Muscle of back (tissue), 11 donors: ENCODE measurements around the gene FKBP5. TPM values are rescaled to one million over a fixed set of nuclear protein-coding genes. Genes with fewer than 3 reads are reported as not detected.
"Not testable (repeated sequence)": the region's sequence is repeated elsewhere in the genome, so short reads cannot be mapped to it uniquely, and the experiment has no call there.

ENCODE experiments used
- DNase-seq, 3 donors: peaks; one replicate each; pipeline versions ENCODE4 v3.0.0 to v3.0.0-alpha.2; 2013
- polyA plus RNA-seq, 10 donors: library from polyadenylated mRNA; unstranded; fragments of 120-200 nt; gene quantifications; one replicate each; pipeline ENCODE4 v1.2.1, GENCODE V29; 2013; ENCODE audit not compliant: insufficient read length in 10 of 10

The FKBP5 gene
- polyA plus RNA-seq, 10 donors = 12.2 to 30.4 (median 17.0) TPM

- no peak for DNase-seq
Measured at GRCh38 chr6:35550437-35550836, 138.3 kb downstream of the FKBP5 start.

- peak in 2 of 3 donors; percentile 18 to 35 for DNase-seq
Measured at GRCh38 chr6:35547676-35548075, 141.0 kb downstream of the FKBP5 start.

- DNase-seq = no peak
Measured at GRCh38 chr6:35544769-35545361, 143.8 kb downstream of the FKBP5 start.

- DNase-seq = no peak
Measured at GRCh38 chr6:35543459-35544193, 145.1 kb downstream of the FKBP5 start.

GRCh38 chr6:35541836-35542235, 146.9 kb downstream of the FKBP5 start:
- peak in 2 of 3 donors; percentile 17 to 34 for DNase-seq

GRCh38 chr6:35539223-35539622, 149.5 kb downstream of the FKBP5 start:
- DNase-seq = no peak

DNA sequence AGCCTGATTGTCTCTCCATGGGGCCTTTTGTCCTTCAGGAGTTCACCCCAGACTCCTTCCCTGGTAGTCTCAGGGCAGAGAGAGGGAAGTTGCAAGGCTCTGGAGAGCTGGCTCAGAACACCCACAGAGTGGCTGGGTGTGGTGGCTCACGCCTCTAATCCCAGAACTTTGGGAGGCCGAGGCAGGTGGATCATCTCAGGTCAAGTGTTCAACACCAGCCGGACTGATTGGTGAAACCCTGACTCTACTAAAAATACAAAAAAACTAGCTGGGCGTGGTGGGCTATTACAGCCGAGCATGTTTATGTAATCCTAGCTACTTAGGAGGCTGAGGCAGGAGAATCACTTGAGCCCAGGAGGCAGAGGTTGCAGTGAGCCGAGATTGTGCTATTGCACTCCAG, 152.9 kb downstream of the FKBP5 start:
- not testable (repeated sequence) for DNase-seq

DNA sequence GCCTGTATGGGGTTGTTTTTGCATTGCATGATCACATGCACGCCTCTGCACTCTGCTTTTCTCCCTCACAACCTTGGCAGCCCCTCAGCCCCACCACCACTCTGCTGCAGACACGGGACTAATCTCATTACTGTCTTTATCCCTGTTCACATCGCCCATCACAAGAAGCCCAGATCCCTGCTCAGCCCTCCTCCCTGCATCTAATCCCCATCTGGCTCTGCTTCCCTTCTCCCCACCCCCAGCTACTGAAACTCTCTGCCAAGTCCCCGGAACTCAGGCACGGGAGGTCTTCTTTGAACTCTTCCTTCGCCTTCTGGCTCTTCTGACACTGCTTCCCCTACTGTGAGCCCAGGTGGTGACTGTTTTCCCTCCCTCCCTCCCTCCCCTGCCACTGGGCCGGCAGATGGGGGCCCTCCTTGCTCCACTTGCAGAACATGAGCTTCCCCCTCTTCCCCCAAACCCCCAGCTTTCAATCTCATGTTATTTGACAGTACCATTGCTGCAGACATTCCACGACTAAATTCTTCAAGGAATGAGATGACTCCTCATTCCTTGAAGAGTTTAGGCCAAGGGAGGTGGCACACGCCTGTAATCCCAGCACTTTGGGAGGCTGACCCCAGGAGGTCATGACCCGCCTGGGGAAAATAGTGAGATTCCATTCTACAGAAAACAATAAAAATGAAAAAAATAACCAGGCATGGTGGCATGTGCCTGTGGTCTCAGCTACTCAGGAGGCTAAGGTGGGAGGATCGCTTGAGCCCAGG, 154.1 kb downstream of the FKBP5 start:
- peak; percentile 19 to 77 (median 52) for DNase-seq

DNA sequence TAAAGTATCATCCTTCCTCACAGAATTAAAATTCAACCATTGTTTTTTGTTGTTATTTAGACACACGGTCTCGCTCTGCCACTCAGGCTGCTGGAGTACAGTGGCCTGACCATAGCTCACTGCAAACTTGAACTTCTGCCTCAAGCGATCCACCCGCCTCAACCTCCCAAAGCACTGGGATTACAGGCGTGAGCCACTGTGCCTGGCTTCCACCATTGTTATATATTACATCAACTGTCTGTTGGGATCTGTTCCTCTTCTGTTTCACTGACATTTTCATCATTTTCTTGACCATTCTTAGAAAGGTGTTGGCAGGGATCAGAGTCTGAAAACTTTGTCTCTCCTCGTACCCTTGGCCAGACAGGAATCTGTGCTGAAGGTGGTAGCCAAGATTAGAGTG, 154.7 kb downstream of the FKBP5 start:
- DNase-seq = no peak

DNA sequence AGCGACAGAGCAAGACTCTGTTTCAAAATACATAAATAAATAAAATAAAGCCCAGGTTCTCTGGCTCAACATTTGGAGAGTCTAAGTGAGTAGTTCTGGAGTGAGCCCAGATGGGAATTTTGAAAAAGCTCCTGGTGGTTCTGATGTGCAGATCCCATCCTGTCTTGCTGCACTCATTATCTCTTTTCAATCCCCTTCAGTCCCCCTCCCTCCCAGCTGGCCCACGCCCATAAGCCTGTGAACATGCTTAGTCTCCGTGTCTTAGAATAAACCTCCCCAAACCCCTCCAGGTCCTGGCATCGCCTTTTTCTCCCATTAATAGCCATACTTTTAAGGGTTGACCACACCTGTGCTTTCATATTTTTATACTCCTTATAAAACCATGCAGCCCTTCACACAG, 156.6 kb downstream of the FKBP5 start:
- DNase-seq = no peak

DNA sequence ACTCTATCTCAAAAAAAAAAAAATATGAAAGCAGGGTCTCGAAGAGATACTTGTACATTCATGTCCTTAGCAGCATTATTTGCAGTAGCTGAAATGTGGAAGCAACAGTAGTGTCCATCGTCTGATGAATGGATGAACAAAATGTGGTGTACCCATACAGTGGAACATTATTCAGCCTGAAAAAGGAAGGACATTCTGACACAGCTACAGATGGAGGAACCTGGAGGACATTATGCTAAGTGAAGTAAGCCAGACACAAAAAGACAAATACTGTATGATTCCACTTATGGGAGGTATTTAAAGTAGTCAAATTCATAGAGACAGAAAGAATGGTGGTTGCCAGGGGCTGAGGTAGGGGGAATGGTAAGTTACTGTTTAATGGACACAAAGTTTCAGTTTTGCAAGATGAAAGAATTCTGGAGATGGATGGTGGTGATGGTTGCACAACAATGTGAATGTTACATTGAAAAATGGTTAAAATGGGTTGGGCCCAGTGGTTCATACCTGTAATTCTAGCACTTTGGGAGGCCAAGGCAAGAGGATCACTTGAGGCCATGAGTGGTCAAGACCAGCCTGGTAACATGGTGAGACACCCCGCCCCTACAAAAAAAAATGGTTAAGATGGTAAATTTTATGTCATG, 164.2 kb downstream of the FKBP5 start:
- no peak for DNase-seq

Other genes with a start within 250 kb of the FKBP5 start
- 10 to 100 TPM; 14.8 to 24.5 (median 17.6) TPM for gene FANCE, start 236.6 kb downstream of the FKBP5 start, polyA plus RNA-seq
- 1,000 to 10,000 TPM; 2,154 to 2,746 (median 2,479) TPM for gene RPL10A, start 220.5 kb downstream of the FKBP5 start, polyA plus RNA-seq
- gene TEAD3, start 191.8 kb downstream of the FKBP5 start, polyA plus RNA-seq = 10 to 100 TPM; 48.3 to 70.3 (median 53.8) TPM
- gene TULP1, start 176.0 kb downstream of the FKBP5 start, polyA plus RNA-seq = 1 to 10 TPM in 8 of 10 donors, under 1 TPM in 2; 0.71 to 3.0 (median 1.4) TPM
- gene ARMC12, start 48.1 kb upstream of the FKBP5 start, polyA plus RNA-seq = 1 to 10 TPM in 4 of 10 donors, under 1 TPM in 6; 0.59 to 1.6 (median 0.99) TPM
- gene CLPSL2, start 87.7 kb upstream of the FKBP5 start, polyA plus RNA-seq = not detected
- not detected for gene CLPSL1, start 92.1 kb upstream of the FKBP5 start, polyA plus RNA-seq
- gene CLPS, start 108.4 kb upstream of the FKBP5 start, polyA plus RNA-seq = not detected
- gene LHFPL5, start 116.4 kb upstream of the FKBP5 start, polyA plus RNA-seq = not detected
- 10 to 100 TPM; 13.3 to 23.1 (median 18.9) TPM for gene SRPK1, start 232.2 kb upstream of the FKBP5 start, polyA plus RNA-seq